Endothelial cell of umbilical vein (primary cell): ENCODE data around the gene TUBB4A. TPM values are rescaled to one million over a fixed set of nuclear protein-coding genes. Genes with fewer than 3 reads are reported as not detected.

Experiments used
- BruUV-seq: library from RNA; stranded (reverse); fragments of 400-500 nt; replicated peaks from 2 replicates; lab custom pipeline; 2021; lab: Mats Ljungman, UMichigan
- CTCF ChIA-PET: fragments of 300-600, 350-600 bp; sonication (Branson Sonifier 250); formaldehyde crosslinking; loops from one replicate; lab custom pipeline; 2021; ENCODE audit warnings: antibody characterized with exemption, inconsistent platforms; lab: Charles Lee
- POLR2A ChIA-PET: fragments of 300-600, 350-600 bp; sonication (Branson Sonifier 250); formaldehyde crosslinking; loops from one replicate; lab custom pipeline; 2021; ENCODE audit warnings: antibody characterized with exemption, inconsistent platforms; lab: Charles Lee
- DNase-seq: peaks from one replicate; pipeline ENCODE4 v3.0.0-alpha.2; 2011; ENCODE audit warnings: low read depth, low spot score
- FAIRE-seq: peaks from 2 replicates; lab custom pipeline; 2011; peaks lifted over from hg19 to GRCh38; lab: Jason Lieb, UNC
- H2AFZ ChIP-seq: 2 replicates; pipeline ENCODE4 v1.6.0; 2012; ENCODE audit warnings: low read depth, low read length, control low read depth, inconsistent platforms
- H3K27ac ChIP-seq: 2 replicates; pipeline ENCODE4 v1.5.1; 2011; ENCODE audit warnings: low read depth, mild to moderate bottlenecking, control low read depth, low read length, moderate library complexity; ENCODE audit not compliant: insufficient read depth
- H3K27me3 ChIP-seq, 2 experiments: 2 replicates each; pipeline versions ENCODE4 v1.6.0 to v1.6.1; 2011; ENCODE audit warnings: low read length in 2 of 2, mixed read lengths in 1 of 2; ENCODE audit not compliant: control insufficient read depth in 2 of 2, insufficient read depth in 2 of 2
- H3K36me3 ChIP-seq, 2 experiments: 2 replicates in 1 of 2; 3 replicates in 1 of 2; pipeline ENCODE4 v1.5.1; 2011; ENCODE audit warnings: low read length in 2 of 2, mild to moderate bottlenecking in 1 of 2, moderate library complexity in 1 of 2; ENCODE audit not compliant: control insufficient read depth in 2 of 2, insufficient read depth in 2 of 2; ENCODE audit errors: extremely low read depth in 1 of 2
- H3K4me1 ChIP-seq: 3 replicates; pipeline ENCODE4 v1.5.1; 2011; ENCODE audit warnings: mild to moderate bottlenecking, low read length; ENCODE audit not compliant: control insufficient read depth, insufficient read depth; ENCODE audit errors: extremely low read depth
- H3K4me2 ChIP-seq: 2 replicates; pipeline ENCODE4 v1.6.1; 2011; ENCODE audit warnings: low read length, control low read depth, mixed read lengths; ENCODE audit not compliant: insufficient read depth
- H3K4me3 ChIP-seq, 3 experiments: fragments of 200-600 bp in 1 of 3; sonication (generic), shearing (Covaris generic) in 1 of 3; replicated peaks in 1 of 3; 2 replicates each; pipeline ENCODE4 v1.5.1; 2011 to 2016; ENCODE audit warnings: control low read depth in 3 of 3, low read length in 3 of 3, mild to moderate bottlenecking in 2 of 3, inconsistent platforms in 1 of 3, low read depth in 1 of 3, moderate library complexity in 1 of 3; ENCODE audit not compliant: insufficient read depth in 1 of 3
- H3K79me2 ChIP-seq: 2 replicates; pipeline ENCODE4 v1.6.0; 2012; ENCODE audit warnings: low read length, inconsistent platforms; ENCODE audit not compliant: control insufficient read depth, insufficient read depth
- H3K9ac ChIP-seq: replicated peaks from 2 replicates; pipeline ENCODE3; 2011; ENCODE audit warnings: low read length, control low read depth; ENCODE audit not compliant: insufficient read depth; ENCODE audit errors: extremely low read depth
- H3K9me1 ChIP-seq: replicated peaks from 3 replicates; pipeline ENCODE4 v1.6.0; 2011; ENCODE audit warnings: mild to moderate bottlenecking, low read length; ENCODE audit not compliant: control insufficient read depth, insufficient read depth; ENCODE audit errors: extremely low read depth
- H3K9me3 ChIP-seq: replicated peaks from 2 replicates; pipeline ENCODE4 v1.5.1; 2012; ENCODE audit warnings: low read length, inconsistent platforms; ENCODE audit not compliant: control insufficient read depth, insufficient read depth
- H4K20me1 ChIP-seq: replicated peaks from 2 replicates; pipeline ENCODE3; 2011; ENCODE audit warnings: mild to moderate bottlenecking, low read length; ENCODE audit not compliant: control insufficient read depth, insufficient read depth; ENCODE audit errors: extremely low read depth
- FOS ChIP-seq: IDR thresholded peaks from 2 replicates; pipeline ENCODE4 v1.6.1; 2011; ENCODE audit warnings: mild to moderate bottlenecking, low read length, moderate library complexity, borderline replicate concordance; ENCODE audit not compliant: insufficient read depth
- GATA2 ChIP-seq: IDR thresholded peaks from 2 replicates; pipeline ENCODE4 v1.7.0; 2011; ENCODE audit warnings: low read depth, mild to moderate bottlenecking, moderate library complexity, mixed read lengths, low read length; ENCODE audit not compliant: insufficient read length, insufficient read depth
- JUN ChIP-seq: IDR thresholded peaks from 2 replicates; pipeline ENCODE4 v1.6.1; 2011; ENCODE audit warnings: borderline replicate concordance, low read depth; ENCODE audit not compliant: insufficient read length, insufficient read depth
- MYC ChIP-seq: IDR thresholded peaks from one replicate; pipeline ENCODE4 v1.6.1; 2011; ENCODE audit warnings: mild to moderate bottlenecking, low read depth, low read length
- POLR2A ChIP-seq: IDR thresholded peaks from 2 replicates; pipeline ENCODE4 v1.6.1; 2012; ENCODE audit warnings: low read depth, mild to moderate bottlenecking, control low read depth, low read length
- POLR2AphosphoS5 ChIP-seq: IDR thresholded peaks from 2 replicates; pipeline ENCODE4 v1.6.1; 2012; ENCODE audit warnings: low read depth, mild to moderate bottlenecking, control low read depth, low read length, moderate library complexity; ENCODE audit not compliant: insufficient read depth
- dilution Hi-C: fragments of 300-500 bp; cut with MboI; formaldehyde crosslinking; loops from one replicate; pipeline ENCODE4 v1.15.0; 2019; ENCODE audit warnings: low sequenced_read_pairs; ENCODE audit not compliant: extremely low pct_ligation_motif_present
- intact Hi-C: fragments of 100-400 bp; cut with micrococcal nuclease; formaldehyde crosslinking; loops from one replicate; pipeline ENCODE4 v1.10.0; 2022
- polyA plus RNA-seq, 4 experiments: library from polyadenylated mRNA; depleted of rRNA in 3 of 4; stranded (reverse) in 3 of 4; unstranded in 1 of 4; fragments of >200 nt; gene quantifications; 2 replicates each; pipeline versions ENCODE4 v1.2.1 to v1.2.3, GENCODE V29; 2011 to 2012; ENCODE audit warnings: missing spikeins in 1 of 4
- total RNA-seq: library from RNA; stranded (reverse); gene quantifications from 2 replicates; pipeline ENCODE4 v1.2.3, GENCODE V29; 2021
- TF ChIP-seq, protein P1 (sequence below): IDR thresholded peaks from 2 replicates; pipeline ENCODE4 v1.6.1; 2011; ENCODE audit not compliant: insufficient read depth, insufficient read length

Gene TUBB4A
- total and polyA plus RNA-seq, 2 donors (not counting 3 experiments of a cell fraction or from before 2014, with no cell fraction given): not detected

DNA sequence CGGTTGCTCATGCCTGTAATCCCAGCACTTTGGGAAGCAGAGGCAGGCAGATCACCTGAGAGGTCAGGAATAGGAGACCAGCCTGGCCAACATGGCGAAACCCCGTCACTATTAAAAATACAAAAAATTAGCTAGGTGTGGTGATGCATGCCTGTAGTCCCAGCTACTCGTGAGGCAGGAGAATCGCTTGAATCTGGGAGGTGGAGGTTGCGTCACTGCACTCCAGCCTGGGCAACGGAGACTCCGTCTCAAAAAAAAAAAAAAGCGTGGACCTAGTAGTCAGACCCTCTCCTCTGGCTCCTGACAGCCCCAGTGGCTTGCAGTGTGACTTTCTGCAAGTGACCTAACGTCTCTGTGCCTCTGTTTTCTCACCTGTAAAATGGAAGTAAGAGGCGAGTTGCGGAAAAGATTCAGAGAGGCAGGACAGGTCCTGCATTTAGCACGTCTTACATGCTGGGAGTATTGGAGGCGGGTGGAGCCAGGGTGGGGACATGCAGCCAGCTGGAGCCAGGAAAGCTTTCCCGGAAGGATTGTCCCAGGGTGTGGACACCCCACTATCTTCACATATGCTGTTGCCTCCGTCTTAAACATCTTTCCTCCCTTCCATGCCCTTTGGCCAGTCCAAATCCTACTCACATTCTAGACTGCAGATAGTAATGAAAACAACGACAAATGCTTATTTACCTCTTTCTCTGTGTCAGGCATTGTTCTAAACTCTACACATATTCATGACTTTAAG lies 2.9 kb downstream of the TUBB4A start:
- Histone ChIP-seq H3K36me3 (no peaks in the 10 kb centered on the region), H3K4me1 (no peaks in the 10 kb centered on the region), H3K9me3 (no peaks in the 10 kb centered on the region), H3K79me2 (no peaks in the 10 kb centered on the region), H2AFZ (no peak overlapping the region), H3K9ac (no peak overlapping the region), H3K4me3 (no peak overlapping the region), H3K27ac (no peak overlapping the region), H3K9me1 (no peaks in the 10 kb centered on the region), H4K20me1 (no peaks in the 10 kb centered on the region), H3K4me2 (no peak overlapping the region), H3K27me3 (peaks cover 16 to 24% of the 10 kb centered on the region in 2 experiments)
- FAIRE-seq: no peak
- BruUV-seq: no TSS peak
- dilution Hi-C loops: no loop called here
- TF ChIP-seq POLR2AphosphoS5 (no peak), GATA2 (no peak), JUN (no peak), MYC (no peak), FOS (no peak), POLR2A (no peak)
- TF ChIP-seq, protein P1, sequence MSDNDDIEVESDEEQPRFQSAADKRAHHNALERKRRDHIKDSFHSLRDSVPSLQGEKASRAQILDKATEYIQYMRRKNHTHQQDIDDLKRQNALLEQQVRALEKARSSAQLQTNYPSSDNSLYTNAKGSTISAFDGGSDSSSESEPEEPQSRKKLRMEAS: no peak
- ChIA-PET CTCF (interaction anchor here (0.9 to 1.1 kb wide), 2 partner anchors 16 to 134 kb away, joined by 3 to 4 read pairs; no protein-coding TSS in a partner anchor), POLR2A (no interaction called here)
- intact Hi-C loops: no loop called here
- DNase-seq: no peak
